ENCODE results near the gene CALN1. TPM values are rescaled to one million over a fixed set of nuclear protein-coding genes. Genes with fewer than 3 reads are reported as not detected.
"Not testable (repeated sequence)": the region's sequence is repeated elsewhere in the genome, so short reads cannot be mapped to it uniquely, and the experiment has no call there.

Gene CALN1
- total RNA-seq, 4 donors from 2014 or later = under 0.01 to 0.06 TPM; not detected in 2

- no peaks in the 10 kb centered on the region for H3K4me1 ChIP-seq
- intact Hi-C loops (cut with DNase I) = no loop called here
- no peaks in the 10 kb centered on the region for H3K27me3 ChIP-seq
- no peak overlapping the region for H3K27ac ChIP-seq (replicated peaks in 1 of 4)
- DNase-seq (ENCODE audit: extremely low spot score) = peak; percentile 78
- TF ChIP-seq POLR2AphosphoS5 (IDR thresholded peaks at IDR 0.05) (no peak), POLR2A (IDR thresholded peaks at IDR 0.05; ENCODE audit: low read depth) (no peak)
- WGBS = 84% methylated on average over 4 of the region's 4 CpGs
- no peaks in the 10 kb centered on the region for H3K36me3 ChIP-seq
- no peak overlapping the region for H3K4me3 ChIP-seq
- no peaks in the 10 kb centered on the region for H3K9me3 ChIP-seq
Measured at GRCh38 chr7:72362246-72362645, 49.9 kb downstream of the CALN1 start.

GRCh38 chr7:72345208-72345727, 66.9 kb downstream of the CALN1 start:
- Histone ChIP-seq H3K27ac (replicated peaks in 1 of 4) (no peak overlapping the region), H3K9me3 (no peaks in the 10 kb centered on the region), H3K36me3 (no peaks in the 10 kb centered on the region), H3K4me3 (no peak overlapping the region), H3K4me1 (no peaks in the 10 kb centered on the region), H3K27me3 (no peaks in the 10 kb centered on the region)
- TF ChIP-seq POLR2A (IDR thresholded peaks at IDR 0.05; ENCODE audit: low read depth) (no peak), POLR2AphosphoS5 (IDR thresholded peaks at IDR 0.05) (no peak), CTCF (IDR thresholded peaks at IDR 0.05) (no peak), EP300 (IDR thresholded peaks at IDR 0.05) (no peak)
- 80% methylated on average over 1 of the region's 1 CpG for WGBS
- intact Hi-C loops (cut with DNase I) = no loop called here
- DNase-seq (ENCODE audit: extremely low spot score) = no peak

- intact Hi-C loops (cut with DNase I) = no loop called here
- H3K36me3 ChIP-seq = no peaks in the 10 kb centered on the region
- H3K9me3 ChIP-seq = no peaks in the 10 kb centered on the region
- DNase-seq (ENCODE audit: extremely low spot score) = peak; percentile 47
- H3K27me3 ChIP-seq = peaks cover 0 to 5% (median 0%) of the 10 kb centered on the region in 4 donors
- no peaks in the 10 kb centered on the region for H3K4me1 ChIP-seq
- 76% methylated on average over 3 of the region's 3 CpGs for WGBS
- H3K27ac ChIP-seq (replicated peaks in 1 of 4) = no peak overlapping the region
- no peak for TF ChIP-seq POLR2A (IDR thresholded peaks at IDR 0.05; ENCODE audit: low read depth)
- no peak for TF ChIP-seq CTCF (IDR thresholded peaks at IDR 0.05)
- no peak for TF ChIP-seq POLR2AphosphoS5 (IDR thresholded peaks at IDR 0.05)
- no peak for TF ChIP-seq EP300 (IDR thresholded peaks at IDR 0.05)
- no peak overlapping the region for H3K4me3 ChIP-seq
Measured at GRCh38 chr7:72343991-72344390, 68.1 kb downstream of the CALN1 start.

GRCh38 chr7:72343354-72343753, 68.8 kb downstream of the CALN1 start:
- intact Hi-C loops (cut with DNase I); H3K9me3 ChIP-seq; H3K4me3 ChIP-seq; H3K27ac ChIP-seq (replicated peaks in 1 of 4); DNase-seq (ENCODE audit: extremely low spot score); H3K4me1 ChIP-seq; H3K36me3 ChIP-seq; H3K27me3 ChIP-seq: not testable (repeated sequence)
- WGBS = 85% methylated on average over 2 of the region's 3 CpGs

GRCh38 chr7:72337390-72338167, 74.6 kb downstream of the CALN1 start:
- 7% methylated on average over 32 of the region's 44 CpGs for WGBS
- no peaks in the 10 kb centered on the region for H3K36me3 ChIP-seq
- H3K27ac ChIP-seq (replicated peaks in 1 of 4) = no peak overlapping the region
- peak; percentile 79 for DNase-seq (ENCODE audit: extremely low spot score)
- TF ChIP-seq CTCF (IDR thresholded peaks at IDR 0.05) (no peak), EP300 (IDR thresholded peaks at IDR 0.05) (no peak), POLR2AphosphoS5 (IDR thresholded peaks at IDR 0.05) (no peak), POLR2A (IDR thresholded peaks at IDR 0.05; ENCODE audit: low read depth) (no peak)
- H3K4me1 ChIP-seq = peaks cover 2 to 20% (median 10%) of the 10 kb centered on the region in 4 donors
- peaks cover 0 to 53% (median 13%) of the 10 kb centered on the region in 4 donors for H3K27me3 ChIP-seq
- H3K4me3 ChIP-seq = no peak overlapping the region
- intact Hi-C loops (cut with DNase I) = no loop called here
- peaks cover 0 to 3% (median 0%) of the 10 kb centered on the region in 4 donors for H3K9me3 ChIP-seq
